Stimulated activated naive CD4-positive, alpha-beta T cell (primary cell): ENCODE measurements around the gene GPR158.

Experiments used
- DNase-seq, 6 experiments: peaks; one replicate each; lab custom pipeline; 2025; lab: John Stamatoyannopoulos, UW

The GPR158 gene

DNA sequence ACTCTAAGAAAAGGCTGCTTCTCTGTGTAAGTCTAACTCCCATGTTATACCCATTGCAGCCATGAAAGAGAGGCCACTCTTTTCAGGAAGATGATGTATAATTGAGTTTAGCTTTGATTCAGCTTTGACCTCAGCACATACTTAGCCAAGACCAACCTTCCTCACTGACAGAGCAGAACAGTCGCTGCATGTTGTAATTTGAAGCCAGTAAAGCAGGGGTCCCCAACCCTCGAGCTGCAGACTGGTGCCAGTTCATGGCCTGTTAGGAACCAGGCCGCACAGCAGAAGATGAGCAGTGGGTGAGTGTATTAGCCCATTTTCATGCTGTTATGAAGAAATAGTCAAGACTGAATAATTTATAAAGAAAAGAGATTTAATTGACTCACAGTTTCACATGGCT, 223.9 kb downstream of the GPR158 start:
- no peak for DNase-seq

GRCh38 chr10:25405871-25406270, 231.1 kb downstream of the GPR158 start:
- DNase-seq: no peak

DNA sequence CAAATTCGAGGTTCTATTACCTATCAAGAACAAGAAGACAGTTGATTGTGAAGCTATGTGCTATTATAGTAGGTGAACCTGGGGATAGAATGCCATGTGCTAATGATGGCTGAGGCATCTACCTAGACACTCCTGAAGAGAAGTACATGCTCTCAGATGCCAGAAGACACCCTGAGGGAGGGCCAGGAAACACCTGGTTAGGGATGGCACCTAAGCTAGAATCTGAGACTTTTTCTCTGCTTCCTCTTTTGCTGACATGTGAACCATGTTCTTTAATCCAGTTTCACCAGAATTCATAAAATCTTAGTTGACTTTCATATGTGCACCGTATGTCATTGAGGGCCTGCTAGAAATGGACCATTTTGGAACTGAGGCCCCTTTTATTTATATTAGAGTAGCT, 242.8 kb downstream of the GPR158 start:
- DNase-seq: no peak

- DNase-seq: no peak
These were observed 251.0 kb downstream of the GPR158 start for GRCh38 chr10:25425776-25426175.

- no peak for DNase-seq
These were observed 261.6 kb downstream of the GPR158 start for GRCh38 chr10:25436431-25436830.

GRCh38 chr10:25441270-25441669, 266.5 kb downstream of the GPR158 start:
- no peak for DNase-seq

GRCh38 chr10:25444266-25444665, 269.5 kb downstream of the GPR158 start:
- no peak for DNase-seq

DNA sequence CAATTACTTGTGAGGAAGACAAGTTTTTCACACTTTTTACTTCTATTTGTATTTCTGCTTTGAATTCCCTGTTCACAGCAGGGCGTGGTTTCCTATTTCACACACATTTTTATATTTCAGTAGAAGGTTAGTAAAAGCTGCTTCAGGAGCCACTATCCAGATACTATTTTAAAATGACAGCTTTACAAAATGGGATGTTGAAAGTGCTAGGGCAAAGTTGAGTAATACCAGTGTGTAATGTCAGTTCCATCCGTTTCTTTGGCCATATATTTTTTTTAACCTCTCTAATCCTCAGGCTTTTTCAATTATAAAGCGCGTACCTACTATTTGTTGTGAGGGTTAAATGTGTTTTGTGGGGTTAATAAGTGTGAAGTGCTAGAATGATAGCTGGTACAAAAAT, 276.6 kb downstream of the GPR158 start:
- DNase-seq: no peak

- DNase-seq: no peak
These were observed 278.8 kb downstream of the GPR158 start for GRCh38 chr10:25453619-25454018.

DNA sequence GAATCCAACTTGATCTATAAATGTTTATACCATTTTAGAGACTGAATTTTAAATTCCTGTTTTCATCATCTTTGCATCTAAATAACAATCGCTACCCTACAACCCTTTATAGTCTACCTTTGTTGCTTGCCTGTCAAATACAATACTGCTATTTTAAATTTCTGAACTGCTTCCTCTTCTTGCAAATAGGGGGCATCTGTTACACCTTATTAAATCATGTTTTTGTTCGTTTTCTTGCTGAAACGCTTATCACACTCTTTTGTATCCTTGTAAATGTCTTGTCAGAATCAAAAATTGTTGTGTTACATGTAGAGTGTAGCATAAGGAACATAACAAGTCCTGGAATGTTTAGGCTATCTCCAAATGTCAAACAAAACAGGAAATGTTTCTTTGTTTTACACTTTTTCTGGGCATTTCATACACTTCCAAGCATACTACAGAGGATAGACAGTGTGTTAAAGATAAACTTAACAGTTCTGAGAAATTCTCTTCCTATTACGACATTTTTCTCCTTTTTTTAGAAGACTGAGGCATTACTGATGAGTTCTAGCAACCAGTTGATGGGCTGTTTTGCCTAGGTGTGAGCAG, 281.3 kb downstream of the GPR158 start:
- no peak for DNase-seq

DNA sequence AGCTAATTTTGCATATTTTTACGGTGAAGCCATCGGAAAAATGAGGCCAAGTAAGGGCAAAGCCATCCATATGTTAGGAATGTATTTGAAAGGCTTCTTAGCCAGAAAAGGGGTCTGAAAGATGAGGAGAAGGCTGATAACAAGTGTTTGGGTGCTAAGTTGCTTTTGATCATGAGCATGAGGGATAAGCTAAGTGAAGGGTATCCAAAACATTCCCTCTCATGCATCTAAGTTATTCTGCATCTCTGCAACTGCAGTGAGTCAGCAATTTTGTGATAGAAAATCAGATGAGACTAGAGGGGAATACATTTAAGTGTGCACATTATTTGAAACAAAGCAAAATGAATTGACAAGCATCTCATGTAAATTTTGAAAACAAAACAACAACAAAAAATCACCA, 282.8 kb downstream of the GPR158 start:
- DNase-seq: no peak

- DNase-seq: no peak
These were observed 291.0 kb downstream of the GPR158 start for GRCh38 chr10:25465582-25466372.

- DNase-seq: no peak
These were observed 293.1 kb downstream of the GPR158 start for GRCh38 chr10:25467881-25468280.

- no peak for DNase-seq
These were observed 306.7 kb downstream of the GPR158 start for GRCh38 chr10:25481467-25481866.

DNA sequence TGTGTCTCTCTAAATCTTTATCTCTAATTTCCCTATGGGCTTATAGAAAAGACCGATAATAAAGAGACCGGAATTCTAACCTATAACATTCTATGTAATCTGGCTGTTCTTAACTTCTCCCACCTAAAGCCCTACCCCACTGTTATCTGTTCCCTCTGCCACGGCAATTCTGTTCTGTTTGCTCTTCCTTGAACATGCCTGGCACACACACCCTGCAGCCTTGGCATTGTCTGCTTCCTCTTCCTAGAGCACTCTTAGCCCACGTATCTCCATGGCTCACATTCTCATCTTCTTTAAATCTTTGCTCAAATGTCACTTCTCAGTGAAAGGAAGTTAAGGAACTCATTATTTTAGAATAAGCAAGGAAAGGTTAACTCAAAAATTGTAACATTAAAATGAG, 309.2 kb downstream of the GPR158 start:
- no peak for DNase-seq

GRCh38 chr10:25487266-25487665, 312.5 kb downstream of the GPR158 start:
- DNase-seq: no peak

GRCh38 chr10:25492040-25492439, 317.2 kb downstream of the GPR158 start:
- no peak for DNase-seq

DNA sequence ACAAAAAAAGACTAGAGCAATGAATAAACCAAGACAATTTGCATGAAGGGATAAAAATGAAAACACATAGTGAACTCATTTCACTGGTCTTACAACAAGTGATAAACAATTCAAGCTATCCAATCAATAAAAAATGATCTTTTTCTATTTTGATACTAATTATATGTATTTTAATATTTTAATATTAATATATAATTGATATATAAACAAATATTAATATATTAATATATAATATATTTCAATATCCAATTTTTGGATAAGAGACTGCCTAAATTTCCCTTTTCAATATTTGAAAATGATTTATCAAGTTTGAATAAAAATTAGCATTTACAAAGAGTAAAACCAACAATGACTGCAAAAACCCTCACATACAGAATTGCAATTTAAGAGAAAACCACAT, 317.9 kb downstream of the GPR158 start:
- no peak for DNase-seq

- no peak for DNase-seq
These were observed 318.5 kb downstream of the GPR158 start for GRCh38 chr10:25493122-25493893.

DNA sequence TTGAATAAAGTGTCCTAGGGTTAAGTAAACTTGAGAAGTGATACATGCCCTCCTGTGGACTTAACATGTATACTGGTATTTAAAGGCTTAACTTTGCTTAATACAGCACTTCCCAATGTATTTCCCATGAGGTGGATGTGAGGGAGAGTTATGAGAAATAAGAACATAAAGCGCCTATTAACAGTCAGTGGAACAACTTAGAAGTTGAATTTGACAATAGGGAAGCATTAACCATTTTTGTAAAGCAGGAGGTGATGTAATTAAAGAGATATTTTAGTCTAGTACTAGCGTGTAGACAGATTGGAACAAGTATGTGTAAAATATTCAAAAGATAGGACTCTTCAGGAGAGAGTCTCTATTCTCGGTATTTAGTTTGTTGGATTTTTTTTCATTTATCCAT, 322.4 kb downstream of the GPR158 start:
- DNase-seq: no peak

- DNase-seq: no peak
These were observed 323.8 kb downstream of the GPR158 start for GRCh38 chr10:25498645-25499044.

DNA sequence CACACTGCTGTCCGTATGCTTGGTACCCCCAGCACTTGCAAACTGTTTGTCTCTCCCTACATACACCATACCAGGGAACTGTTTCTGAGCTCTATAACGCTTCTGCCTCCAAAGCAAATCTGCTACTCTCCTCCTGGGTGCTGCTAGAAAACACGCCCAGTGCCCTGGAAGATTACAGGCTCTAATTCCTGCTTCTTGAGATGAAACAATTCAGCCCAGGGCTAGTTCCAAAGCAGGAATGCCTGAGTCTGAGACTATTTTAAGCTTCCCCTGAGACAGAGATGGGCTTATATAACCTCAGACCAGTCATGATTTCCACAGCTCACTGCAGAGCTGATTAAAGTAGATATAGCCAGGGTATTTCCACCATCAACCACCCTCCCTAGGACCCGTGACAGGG, 327.1 kb downstream of the GPR158 start:
- no peak for DNase-seq

DNA sequence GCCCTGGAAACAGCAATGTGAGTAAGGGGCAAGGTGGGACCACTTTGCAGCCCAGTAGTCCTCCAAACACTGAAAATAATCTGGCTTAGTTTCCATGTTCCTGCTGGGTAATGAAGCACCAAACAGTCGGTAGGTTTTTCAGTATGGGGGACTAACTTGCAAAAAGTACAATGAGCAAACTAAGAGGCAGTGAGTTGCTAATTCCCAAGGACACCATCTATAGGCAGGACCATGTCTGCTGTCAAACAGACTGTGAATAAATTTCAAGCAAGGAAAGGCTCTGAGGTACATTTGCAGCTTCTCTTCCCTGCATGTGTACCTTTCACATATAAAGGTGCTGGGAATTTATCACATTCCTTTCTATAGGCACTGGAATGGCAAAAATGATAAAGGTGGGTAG, 327.7 kb downstream of the GPR158 start:
- no peak for DNase-seq
